Aorta (tissue), 5 donors: Measurements from ENCODE around the gene TBCC. TPM values are rescaled to one million over a fixed set of nuclear protein-coding genes. Genes with fewer than 3 reads are reported as not detected.

Experiments
- ATAC-seq: fragments of 200-7000 bp; cut with Tn5 transposase; one replicate; pipeline ENCODE4 v1.9.1; 2022; ENCODE audit warnings: moderate library complexity; ENCODE audit not compliant: low FRiP score
- DNase-seq, 2 donors: peaks; one replicate each; pipeline ENCODE4 v3.0.0-alpha.2; 2020
- H3K27ac ChIP-seq, 2 donors: one replicate each; pipeline ENCODE4 v1.5.1; 2013; ENCODE audit warnings: low read length in 2 of 2, mild to moderate bottlenecking in 2 of 2, moderate library complexity in 2 of 2, control low read depth in 1 of 2, inconsistent platforms in 1 of 2, low read depth in 1 of 2
- H3K27me3 ChIP-seq, 2 donors: one replicate each; pipeline ENCODE4 v1.6.1; 2013; ENCODE audit warnings: control low read depth in 1 of 2, low read length in 1 of 2, mild to moderate bottlenecking in 1 of 2, moderate library complexity in 1 of 2; ENCODE audit not compliant: insufficient read depth in 2 of 2, control insufficient read depth in 1 of 2
- H3K36me3 ChIP-seq, 2 donors: one replicate each; pipeline ENCODE4 v1.6.1; 2013; ENCODE audit warnings: control low read depth in 1 of 2, low read length in 1 of 2, mild to moderate bottlenecking in 1 of 2; ENCODE audit not compliant: insufficient read depth in 2 of 2, control insufficient read depth in 1 of 2
- H3K4me1 ChIP-seq, 2 donors: one replicate each; pipeline ENCODE4 v1.6.1; 2013; ENCODE audit warnings: low read length in 2 of 2, control low read depth in 1 of 2, mild to moderate bottlenecking in 1 of 2, moderate library complexity in 1 of 2; ENCODE audit not compliant: insufficient read depth in 2 of 2, control insufficient read depth in 1 of 2
- H3K4me3 ChIP-seq, 2 donors: one replicate each; pipeline ENCODE4 v1.5.1; 2013; ENCODE audit warnings: low read length in 2 of 2, control low read depth in 1 of 2, mild to moderate bottlenecking in 1 of 2
- H3K9me3 ChIP-seq: one replicate; pipeline ENCODE4 v1.6.1; 2013; ENCODE audit warnings: mild to moderate bottlenecking, low read length; ENCODE audit not compliant: control insufficient read depth
- WGBS, 2 donors: extraction: QIAGEN DNeasy Blood & Tissue Kit; methylation state at CpG; one replicate each; pipeline ENCODE4 v1.1.7; 2013; 5-methylcytosine and 5-hydroxymethylcytosine counted together
- intact Hi-C, 2 donors: fragments of 100-400 bp; cut with DNase I; formaldehyde crosslinking; loops; one replicate each; pipeline versions ENCODE4 v1.14.2 to v1.15.0; 2022
- polyA plus RNA-seq, 2 donors: library from polyadenylated mRNA; stranded (reverse); fragments of 200-250 nt; gene quantifications; one replicate each; pipeline ENCODE4 v1.2.3, GENCODE V29; 2013
- total RNA-seq, 2 donors: library from RNA; stranded (reverse); fragmentation: NEBNext Ultra II Directional; extraction: Animal tissue kit (Norgen Biotek cat#: 25700); gene quantifications; one replicate each; pipeline ENCODE4 v1.2.1, GENCODE V29; 2021
- donor health status: healthy with polysubstance abuse.
- donor health status: Bipolar disorder and iron deficiency.
- donor health status: DM: no; HTN: no; CAD: no.
- donor health status: DM: no; HTN: no; CAD: no.
- donor health status: DM: yes; HTN: yes; CAD: no.

Gene TBCC
- total and polyA plus RNA-seq, 4 donors = 14.4 to 33.1 (median 16.4) TPM

DNA sequence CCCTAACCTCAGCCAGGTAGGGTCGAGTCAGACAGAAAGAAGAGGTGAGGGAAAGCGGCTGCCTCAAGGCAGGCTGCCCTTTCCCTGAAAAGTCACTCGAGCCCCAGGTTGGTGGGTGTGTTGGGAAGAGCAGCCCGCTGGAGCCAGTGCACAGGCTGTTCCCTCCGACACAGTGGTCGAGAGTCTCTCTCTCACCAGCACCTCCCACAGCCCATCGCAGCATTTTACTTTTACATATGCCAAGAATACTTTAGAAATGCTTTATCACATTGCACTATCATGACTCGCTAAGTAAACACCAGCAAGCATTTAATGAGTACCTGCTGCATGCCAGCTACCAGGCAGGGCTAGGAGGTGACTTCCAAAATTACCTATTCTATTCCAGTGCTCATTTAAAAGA, 25.2 kb downstream of the TBCC start:
- 50 to 56% methylated on average over 8 of the region's 8 CpGs for WGBS, 2 donors
- DNase-seq (no peak), ATAC-seq (no peak)
- intact Hi-C loops = no loop called here
- H3K27me3 ChIP-seq = no peaks in the 10 kb centered on the region
- no peaks in the 10 kb centered on the region for H3K36me3 ChIP-seq
- no peak overlapping the region for H3K4me3 ChIP-seq
- no peaks in the 10 kb centered on the region for H3K4me1 ChIP-seq
- H3K9me3 ChIP-seq = no peaks in the 10 kb centered on the region
- no peak overlapping the region for H3K27ac ChIP-seq

DNA sequence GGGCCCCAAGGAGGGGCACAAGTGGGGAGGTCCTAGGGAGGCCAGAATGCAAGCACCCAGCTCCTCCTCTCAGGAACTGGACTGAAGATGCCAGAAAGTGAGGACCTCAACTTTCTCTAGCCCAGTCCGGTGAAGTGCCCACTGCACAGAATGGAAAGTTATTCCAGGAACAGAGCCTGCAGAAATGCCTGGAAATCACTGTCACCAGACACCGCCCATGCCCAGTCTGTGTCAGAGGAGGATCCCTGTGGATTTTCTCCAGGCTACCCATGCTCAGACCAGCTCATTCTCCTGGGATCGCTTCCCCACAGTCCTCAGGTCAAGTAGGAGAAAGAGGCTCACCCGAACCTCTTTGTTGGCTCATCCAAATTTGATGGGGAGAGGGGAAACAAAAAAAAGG, 30.0 kb downstream of the TBCC start:
- 86 to 88% methylated on average over 4 of the region's 4 CpGs for WGBS, 2 donors
- intact Hi-C loops = no loop called here
- no peaks in the 10 kb centered on the region for H3K27me3 ChIP-seq
- peak; percentile 22 for ATAC-seq
- no peaks in the 10 kb centered on the region for H3K4me1 ChIP-seq
- no peak overlapping the region for H3K4me3 ChIP-seq
- peak in 1 of 2 donors; percentile 34 for DNase-seq
- no peaks in the 10 kb centered on the region for H3K36me3 ChIP-seq
- H3K9me3 ChIP-seq = peaks cover 2% of the 10 kb centered on the region
- H3K27ac ChIP-seq = no peak overlapping the region

DNA sequence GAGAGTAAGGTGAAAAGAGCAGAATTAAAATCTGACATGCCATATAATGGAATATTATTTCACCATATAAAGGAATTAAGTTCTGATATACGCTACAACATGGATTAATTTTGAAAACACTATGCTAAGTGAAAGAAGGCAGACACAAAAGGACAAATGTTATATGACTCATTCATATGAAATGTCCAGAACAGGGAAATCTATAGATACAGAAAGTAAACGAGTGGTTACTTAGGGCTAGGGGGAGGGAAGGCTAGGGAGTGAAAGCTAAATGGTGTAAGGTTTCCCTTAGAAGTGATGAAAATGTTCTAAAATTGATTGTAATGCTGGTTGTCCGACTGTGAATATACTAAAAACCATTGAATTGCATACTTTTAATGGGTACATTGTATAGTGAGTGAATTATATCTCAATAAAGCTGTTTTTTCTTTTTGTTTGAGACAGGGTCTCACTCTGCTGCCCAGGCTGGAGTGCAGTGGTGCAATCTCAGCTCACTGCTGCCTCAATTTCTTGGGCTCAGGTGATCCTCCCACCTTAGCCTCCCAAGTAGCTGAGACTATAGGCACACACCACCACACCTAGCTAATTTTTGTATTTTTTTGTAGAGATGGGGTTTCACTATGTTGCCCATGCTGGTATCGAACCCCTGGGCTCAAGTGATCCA, 31.7 kb downstream of the TBCC start:
- Histone ChIP-seq H3K9me3 (peaks cover 2% of the 10 kb centered on the region), H3K4me1 (no peaks in the 10 kb centered on the region), H3K27ac (no peak overlapping the region), H3K36me3 (no peaks in the 10 kb centered on the region), H3K4me3 (no peak overlapping the region), H3K27me3 (no peaks in the 10 kb centered on the region)
- intact Hi-C loops = no loop called here
- ATAC-seq = no peak
- WGBS, 2 donors = 82 to 84% methylated on average over 4 of the region's 4 CpGs
- peak in 1 of 2 donors; percentile 7 for DNase-seq

DNA sequence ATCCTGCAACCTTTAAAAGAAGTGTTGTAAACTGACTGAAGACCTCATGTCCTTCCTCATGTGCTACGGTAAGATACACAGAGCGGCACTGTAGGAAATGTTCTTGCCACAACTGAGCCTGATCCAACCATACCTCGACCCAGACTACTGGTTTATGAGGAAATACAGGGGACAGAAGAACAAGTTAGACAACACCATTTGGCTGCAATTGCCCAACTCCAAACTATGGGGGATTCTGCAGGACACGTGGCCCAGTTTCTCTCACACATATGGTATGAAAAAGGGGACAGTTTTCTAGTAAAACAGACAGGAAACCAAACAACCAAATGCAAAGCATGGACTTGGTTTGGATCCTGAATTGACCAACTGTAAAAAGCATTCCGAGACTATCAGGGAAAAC, 34.0 kb downstream of the TBCC start:
- H3K36me3 ChIP-seq = no peaks in the 10 kb centered on the region
- intact Hi-C loops = no loop called here
- H3K4me3 ChIP-seq = no peak overlapping the region
- no peaks in the 10 kb centered on the region for H3K4me1 ChIP-seq
- no peak for ATAC-seq
- H3K9me3 ChIP-seq = peaks cover 2% of the 10 kb centered on the region
- peak in 1 of 2 donors; percentile 21 for DNase-seq
- no peaks in the 10 kb centered on the region for H3K27me3 ChIP-seq
- no peak overlapping the region for H3K27ac ChIP-seq
- 94% methylated on average over 5 of the region's 5 CpGs for WGBS, 2 donors

DNA sequence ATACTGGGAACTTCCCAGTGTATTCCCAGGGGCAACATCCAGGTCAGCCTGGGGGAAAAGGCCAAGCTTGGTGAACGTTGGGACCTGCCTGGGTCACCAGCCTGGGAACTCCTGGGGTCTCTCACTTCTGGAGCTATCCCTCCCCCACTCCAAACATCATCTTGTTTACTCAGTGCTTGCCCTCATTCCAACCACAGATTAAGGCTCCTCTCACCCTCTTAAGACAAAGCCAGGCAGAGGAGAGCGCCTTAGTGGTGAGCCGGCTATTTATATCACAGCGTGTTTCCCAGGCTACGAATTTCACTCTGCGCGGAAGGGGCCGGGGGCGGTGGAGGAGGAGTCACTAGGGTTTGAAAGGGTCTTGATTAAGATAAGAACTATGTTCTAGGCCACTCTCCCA, 35.6 kb downstream of the TBCC start:
- peak in 1 of 2 donors; percentile 54 for DNase-seq
- WGBS, 2 donors = 4 to 11% methylated on average over 9 of the region's 9 CpGs
- peaks cover 2% of the 10 kb centered on the region for H3K9me3 ChIP-seq
- H3K4me1 ChIP-seq = no peaks in the 10 kb centered on the region
- ATAC-seq = no peak
- no peaks in the 10 kb centered on the region for H3K36me3 ChIP-seq
- H3K27ac ChIP-seq = no peak overlapping the region
- intact Hi-C loops = no loop called here
- H3K4me3 ChIP-seq = no peak overlapping the region
- H3K27me3 ChIP-seq = no peaks in the 10 kb centered on the region

DNA sequence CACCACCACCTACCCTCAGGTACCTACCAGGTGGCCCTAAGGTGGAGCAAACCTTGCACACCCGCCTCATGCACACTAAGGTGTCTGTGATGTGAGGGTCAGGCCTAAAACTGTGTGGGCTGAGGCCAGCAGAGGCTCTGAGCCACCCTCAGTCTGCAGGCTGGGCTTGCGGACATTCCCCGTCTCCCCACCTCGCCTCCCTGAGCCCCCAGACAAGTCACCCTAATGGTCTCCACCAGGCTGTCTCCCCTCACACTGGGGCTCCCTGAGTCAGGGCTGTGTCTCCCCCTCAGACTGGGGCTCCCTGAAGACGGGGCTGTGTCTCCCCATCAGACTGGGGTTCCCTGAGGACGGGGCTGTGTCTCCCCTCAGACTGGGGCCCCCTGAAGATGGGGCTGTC, 36.0 kb downstream of the TBCC start:
- ATAC-seq = no peak
- intact Hi-C loops = no loop called here
- H3K27me3 ChIP-seq = no peaks in the 10 kb centered on the region
- no peak overlapping the region for H3K27ac ChIP-seq
- no peak overlapping the region for H3K4me3 ChIP-seq
- no peaks in the 10 kb centered on the region for H3K36me3 ChIP-seq
- DNase-seq = peak in 1 of 2 donors; percentile 43
- H3K9me3 ChIP-seq = peaks cover 2% of the 10 kb centered on the region
- no peaks in the 10 kb centered on the region for H3K4me1 ChIP-seq
- 95% methylated on average over 6 of the region's 6 CpGs for WGBS, 2 donors

DNA sequence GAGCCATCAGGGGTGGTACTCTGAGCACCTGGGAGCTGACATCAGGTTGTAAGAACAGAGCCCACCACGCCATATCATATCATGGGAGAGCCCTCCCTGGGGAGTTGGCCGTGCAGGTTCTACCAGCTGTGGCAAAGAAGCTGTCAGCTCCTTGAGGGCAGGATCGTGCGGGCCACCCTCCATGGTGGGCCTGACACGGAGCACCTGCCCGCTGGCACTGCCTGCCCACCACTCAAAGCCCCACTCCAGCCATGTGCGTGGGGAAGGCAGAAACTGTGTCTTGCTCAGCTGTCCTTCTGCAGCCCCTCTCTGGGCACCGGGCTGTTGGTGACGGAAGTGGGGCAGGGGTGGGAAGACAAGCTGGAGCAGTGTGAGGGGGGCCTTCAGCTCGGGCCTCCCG, 37.8 kb downstream of the TBCC start:
- no peak overlapping the region for H3K27ac ChIP-seq
- peak in 1 of 2 donors; percentile 68 for DNase-seq
- H3K9me3 ChIP-seq = peaks cover 2% of the 10 kb centered on the region
- H3K4me3 ChIP-seq = no peak overlapping the region
- no peaks in the 10 kb centered on the region for H3K27me3 ChIP-seq
- no peaks in the 10 kb centered on the region for H3K36me3 ChIP-seq
- H3K4me1 ChIP-seq = no peaks in the 10 kb centered on the region
- no peak for ATAC-seq
- WGBS, 2 donors = 92 to 94% methylated on average over 11 of the region's 11 CpGs
- intact Hi-C loops = no loop called here

DNA sequence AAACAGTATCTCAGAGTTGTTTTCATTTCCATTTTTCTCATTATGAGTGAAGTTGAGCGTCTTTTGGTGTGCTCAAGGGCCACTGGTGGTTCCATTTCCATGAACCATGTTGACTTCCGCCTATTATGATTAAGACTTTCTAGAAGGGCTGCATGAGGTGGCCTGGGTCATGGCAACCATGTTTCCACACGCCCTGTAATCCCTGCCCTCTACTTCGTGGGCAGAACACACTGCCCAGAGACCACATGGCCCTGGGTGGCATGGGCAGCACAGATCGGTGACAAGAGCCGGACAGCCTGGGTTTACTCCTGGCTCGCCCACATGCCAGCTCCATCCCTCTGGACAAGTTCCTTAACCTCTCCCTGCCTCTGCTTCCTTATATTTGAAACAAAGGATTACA, 38.3 kb downstream of the TBCC start:
- intact Hi-C loops = no loop called here
- WGBS, 2 donors = 90 to 96% methylated on average over 7 of the region's 7 CpGs
- H3K4me1 ChIP-seq = no peaks in the 10 kb centered on the region
- no peak overlapping the region for H3K27ac ChIP-seq
- H3K9me3 ChIP-seq = peaks cover 2% of the 10 kb centered on the region
- H3K27me3 ChIP-seq = no peaks in the 10 kb centered on the region
- no peaks in the 10 kb centered on the region for H3K36me3 ChIP-seq
- DNase-seq (peak in 1 of 2 donors; percentile 36), ATAC-seq (no peak)
- no peak overlapping the region for H3K4me3 ChIP-seq

DNA sequence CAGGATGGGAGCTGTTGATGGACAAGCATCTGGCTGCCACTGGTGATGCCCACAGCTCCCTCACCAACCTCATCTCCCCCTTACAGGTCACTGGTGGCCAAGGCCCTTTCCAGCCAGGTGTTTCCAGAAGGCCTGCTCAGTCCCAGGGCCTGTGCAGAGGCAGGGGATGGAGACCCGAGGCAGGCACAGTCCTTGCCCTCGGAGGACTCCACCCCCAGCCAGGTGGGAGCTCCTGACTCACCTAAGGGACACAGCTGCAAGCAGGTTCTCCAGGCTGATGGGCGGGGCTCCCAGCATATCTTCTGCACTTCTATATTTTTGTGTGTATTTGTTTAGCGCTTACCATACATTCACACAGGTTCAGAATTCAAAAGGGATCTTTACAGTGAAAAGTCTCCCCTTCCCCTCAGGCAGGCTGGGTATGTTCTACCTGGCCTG, 40.9 kb downstream of the TBCC start:
- no peak overlapping the region for H3K27ac ChIP-seq
- no peak overlapping the region for H3K4me3 ChIP-seq
- no peaks in the 10 kb centered on the region for H3K27me3 ChIP-seq
- WGBS, 2 donors = 88 to 95% methylated on average over 4 of the region's 4 CpGs
- intact Hi-C loops = no loop called here
- ATAC-seq (no peak), DNase-seq (peak in 1 of 2 donors; percentile 46)
- no peaks in the 10 kb centered on the region for H3K36me3 ChIP-seq
- no peaks in the 10 kb centered on the region for H3K9me3 ChIP-seq
- no peaks in the 10 kb centered on the region for H3K4me1 ChIP-seq
